GM18870 (cell line): ENCODE results near the gene C1S.

Source experiments
- ATAC-seq: cut with Tn5 transposase; IDR thresholded peaks from one replicate; pipeline ENCODE4 v1.9.1; 2021; ENCODE audit warnings: moderate library complexity; ENCODE audit not compliant: unreplicated experiment

C1S gene

GRCh38 chr12:7075518-7075917, 15.0 kb downstream of the C1S start:
- no peak for ATAC-seq

DNA sequence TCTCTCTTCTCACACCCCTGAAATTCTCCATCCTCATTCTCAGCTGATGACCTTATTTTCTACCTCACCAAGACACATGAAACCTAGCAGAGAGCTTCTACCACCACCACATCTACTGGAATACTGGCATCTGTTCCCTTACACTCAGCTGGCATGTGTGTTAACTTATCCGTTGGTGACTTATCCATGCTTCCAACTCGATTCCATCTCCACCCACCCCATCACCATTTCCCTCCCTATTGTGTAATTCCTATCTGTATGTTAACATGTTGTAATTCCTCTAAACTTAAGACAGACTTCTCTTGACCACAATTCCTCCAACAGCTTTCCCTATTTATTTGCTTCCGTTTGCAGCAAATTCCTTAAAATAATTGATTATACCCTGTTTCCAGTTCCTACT, 15.4 kb downstream of the C1S start:
- ATAC-seq = no peak

GRCh38 chr12:7076493-7076892, 16.0 kb downstream of the C1S start:
- ATAC-seq = no peak

GRCh38 chr12:7078163-7078562, 17.6 kb downstream of the C1S start:
- no peak for ATAC-seq

GRCh38 chr12:7079826-7080125, 19.3 kb downstream of the C1S start:
- no peak for ATAC-seq

DNA sequence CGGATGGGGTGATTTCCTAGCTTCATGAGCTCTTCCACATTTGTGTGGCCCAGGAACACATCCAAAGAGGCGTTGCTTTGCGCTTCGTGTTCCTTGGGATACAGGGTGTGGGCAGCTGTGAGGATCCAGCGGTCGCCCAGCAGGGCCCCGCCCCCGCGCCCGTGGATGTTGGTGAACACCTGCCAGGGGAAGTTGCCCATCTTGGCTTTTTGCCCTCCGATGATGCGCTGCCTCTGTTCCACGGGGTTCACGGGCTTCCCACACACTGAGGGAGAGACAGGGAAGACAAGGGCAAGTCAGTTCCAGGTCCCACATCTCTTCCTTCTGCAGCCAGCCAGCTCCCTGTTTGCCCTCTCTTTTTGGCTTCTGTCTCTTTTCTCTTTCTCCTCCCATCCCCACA, 20.5 kb downstream of the C1S start:
- no peak for ATAC-seq

DNA sequence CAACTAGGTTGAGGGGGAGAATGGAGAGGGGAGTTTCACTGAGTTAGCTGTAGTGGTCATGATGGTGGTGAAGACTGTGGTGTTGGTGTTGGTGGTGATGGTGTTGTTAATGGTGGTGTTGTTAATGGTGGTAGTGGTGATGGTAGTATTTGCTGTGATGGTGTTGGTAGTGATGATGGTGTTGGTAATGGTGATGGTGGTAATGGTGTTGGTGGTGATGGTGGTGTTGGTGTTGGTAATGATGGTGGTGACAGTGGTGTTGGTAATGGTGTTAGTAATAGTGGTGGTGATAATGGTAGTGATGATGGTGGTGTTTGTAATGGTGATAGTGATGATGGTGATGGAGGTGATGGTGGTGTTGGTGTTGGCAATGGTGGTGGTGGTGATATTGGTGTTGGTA, 22.6 kb downstream of the C1S start:
- no peak for ATAC-seq

GRCh38 chr12:7089196-7089871, 28.8 kb downstream of the C1S start:
- no peak for ATAC-seq

DNA sequence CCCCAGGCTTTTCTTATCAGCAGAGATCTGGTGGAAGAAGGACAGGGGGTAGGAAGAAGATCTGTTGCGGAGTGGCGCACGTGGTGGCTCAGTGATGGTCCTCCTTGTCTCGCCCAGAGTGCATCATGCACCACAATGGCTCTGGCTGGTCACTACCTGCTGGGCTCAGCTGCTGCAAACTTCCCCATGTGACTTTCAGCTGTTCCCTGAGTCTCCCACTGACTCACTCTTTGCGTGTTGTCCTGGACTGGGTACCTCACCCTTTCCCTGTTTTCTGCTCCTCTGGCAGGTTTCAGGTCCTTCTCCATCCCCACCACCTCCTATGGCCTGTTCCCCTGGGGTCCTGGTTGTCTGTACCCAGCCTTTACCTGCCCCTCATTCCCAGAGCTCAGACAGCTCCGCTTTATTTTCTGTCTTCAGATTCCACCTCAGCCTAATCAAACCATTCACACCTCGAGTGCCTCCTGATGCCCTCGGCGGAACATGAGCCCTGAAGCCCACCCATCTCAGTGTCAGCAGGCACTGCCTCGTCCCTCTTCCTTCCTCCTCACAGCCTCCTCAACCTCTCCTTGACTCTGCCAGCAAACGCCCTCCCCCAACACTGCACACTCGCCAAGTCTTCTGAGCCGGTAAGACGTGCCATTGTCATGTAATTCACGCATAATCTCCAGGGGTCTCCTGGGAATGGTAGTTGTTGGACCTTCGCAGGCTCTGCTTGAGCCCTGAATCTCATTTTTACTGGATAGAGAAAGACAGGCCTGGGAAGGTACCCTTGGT, 29.9 kb downstream of the C1S start:
- no peak for ATAC-seq

DNA sequence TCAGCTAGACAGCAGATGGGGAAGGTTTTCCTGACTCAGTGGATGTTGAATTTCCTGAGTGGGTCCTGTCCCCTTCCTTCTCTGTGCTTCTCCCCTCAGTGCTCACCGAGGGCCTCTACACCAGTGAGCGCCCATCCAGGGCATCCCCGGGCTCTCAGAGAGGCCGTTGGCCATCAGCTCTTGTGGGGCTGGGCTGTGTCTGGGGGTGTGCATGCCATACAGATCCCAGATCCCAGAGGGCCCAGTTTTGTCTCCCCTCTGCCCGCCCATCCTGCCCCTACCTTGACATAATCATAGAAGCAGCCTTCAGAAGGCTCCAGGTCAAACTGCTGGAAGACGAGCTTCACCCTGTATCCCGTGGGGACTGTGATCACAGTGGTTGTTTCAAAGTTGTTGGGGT, 30.7 kb downstream of the C1S start:
- ATAC-seq = no peak

- ATAC-seq = no peak
Measured at GRCh38 chr12:7091660-7092228, 31.2 kb downstream of the C1S start.

GRCh38 chr12:7092229-7092985, 31.9 kb downstream of the C1S start, which contains the start of gene C1R:
TSS of gene C1R (minus strand) at chr12:7092445. CDS start at chr12:7092388, 57 bp downstream.
- ATAC-seq = no peak

GRCh38 chr12:7092986-7093460, 32.5 kb downstream of the C1S start:
- no peak for ATAC-seq

DNA sequence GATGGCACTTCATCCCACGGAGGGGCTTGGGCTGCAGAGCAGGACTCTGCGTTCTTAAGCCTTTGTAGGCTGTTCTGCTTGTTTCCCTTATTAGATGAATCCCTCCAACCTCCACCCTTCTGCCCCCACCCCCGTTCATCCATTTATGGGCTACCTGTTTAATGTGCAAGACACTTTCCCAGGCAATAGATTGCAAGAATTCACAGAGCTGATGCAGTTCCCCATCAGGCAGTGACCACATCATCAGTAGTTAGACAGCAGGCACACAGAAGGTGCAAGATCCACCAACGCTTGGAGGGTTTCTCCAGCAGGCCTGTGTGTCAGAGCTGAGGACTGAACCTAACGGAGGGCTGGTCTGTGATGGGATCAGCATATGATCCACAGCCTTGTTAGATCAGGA, 33.0 kb downstream of the C1S start:
- ATAC-seq = no peak

- ATAC-seq = no peak
Measured at GRCh38 chr12:7093892-7094291, 33.4 kb downstream of the C1S start.

GRCh38 chr12:7096006-7096932, 35.8 kb downstream of the C1S start:
- no peak for ATAC-seq

- ATAC-seq = no peak
Measured at GRCh38 chr12:7096979-7097378, 36.5 kb downstream of the C1S start.

GRCh38 chr12:7099290-7099996, 38.9 kb downstream of the C1S start:
- ATAC-seq = no peak

- no peak for ATAC-seq
Measured at GRCh38 chr12:7100239-7100638, 39.7 kb downstream of the C1S start.
